Measurements from ENCODE around the gene VTI1A. TPM values are rescaled to one million over a fixed set of nuclear protein-coding genes. Genes with fewer than 3 reads are reported as not detected.

The VTI1A gene
- total RNA-seq, 1 experiment from 2014 or later, result 44.4 TPM

DNA sequence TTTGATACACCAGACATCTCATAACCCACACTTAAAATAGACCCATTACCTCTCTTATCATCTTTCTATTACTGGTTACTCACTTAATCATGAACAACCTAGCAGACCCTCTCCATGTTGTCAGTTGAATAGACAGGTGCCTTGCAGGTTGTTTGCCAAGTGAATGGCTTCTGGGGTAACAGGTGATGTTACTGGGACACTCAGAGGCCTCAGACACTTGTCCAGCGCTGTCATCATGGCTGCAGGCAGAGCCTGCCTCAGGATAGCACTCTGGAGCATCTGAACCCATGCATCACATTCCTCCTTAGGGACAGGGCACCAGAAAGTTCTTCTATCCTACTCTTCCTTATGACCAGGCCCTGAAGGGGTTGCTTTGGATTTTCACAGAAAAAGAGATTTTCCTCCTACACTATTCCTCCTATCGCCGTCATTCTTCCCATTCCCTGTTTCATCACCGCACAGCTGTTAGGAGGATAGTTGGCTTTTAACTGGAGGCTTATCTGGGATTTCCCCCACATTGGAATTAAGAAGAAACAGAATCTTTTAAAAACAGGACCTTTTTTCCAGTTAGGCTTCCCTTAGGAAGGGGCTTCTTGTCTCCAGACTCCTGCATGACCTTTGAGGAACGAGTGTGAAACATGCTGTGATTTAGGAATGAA, 182.1 kb downstream of the VTI1A start:
- TF ChIP-seq, protein P1, sequence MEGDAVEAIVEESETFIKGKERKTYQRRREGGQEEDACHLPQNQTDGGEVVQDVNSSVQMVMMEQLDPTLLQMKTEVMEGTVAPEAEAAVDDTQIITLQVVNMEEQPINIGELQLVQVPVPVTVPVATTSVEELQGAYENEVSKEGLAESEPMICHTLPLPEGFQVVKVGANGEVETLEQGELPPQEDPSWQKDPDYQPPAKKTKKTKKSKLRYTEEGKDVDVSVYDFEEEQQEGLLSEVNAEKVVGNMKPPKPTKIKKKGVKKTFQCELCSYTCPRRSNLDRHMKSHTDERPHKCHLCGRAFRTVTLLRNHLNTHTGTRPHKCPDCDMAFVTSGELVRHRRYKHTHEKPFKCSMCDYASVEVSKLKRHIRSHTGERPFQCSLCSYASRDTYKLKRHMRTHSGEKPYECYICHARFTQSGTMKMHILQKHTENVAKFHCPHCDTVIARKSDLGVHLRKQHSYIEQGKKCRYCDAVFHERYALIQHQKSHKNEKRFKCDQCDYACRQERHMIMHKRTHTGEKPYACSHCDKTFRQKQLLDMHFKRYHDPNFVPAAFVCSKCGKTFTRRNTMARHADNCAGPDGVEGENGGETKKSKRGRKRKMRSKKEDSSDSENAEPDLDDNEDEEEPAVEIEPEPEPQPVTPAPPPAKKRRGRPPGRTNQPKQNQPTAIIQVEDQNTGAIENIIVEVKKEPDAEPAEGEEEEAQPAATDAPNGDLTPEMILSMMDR (IDR thresholded peaks at IDR 0.05; ENCODE audit: unreplicated experiment), result no peak
- intact Hi-C loops (cut with micrococcal nuclease), result no loop called here
- Mint-ChIP-seq H3K27me3 (ENCODE audit: insufficient read depth, unreplicated experiment) (no peaks in the 10 kb centered on the region), H3K9me3 (ENCODE audit: unreplicated experiment) (no peaks in the 10 kb centered on the region), H3K27ac (ENCODE audit: low read depth, unreplicated experiment) (no peak overlapping the region), H3K4me3 (ENCODE audit: unreplicated experiment) (no peak overlapping the region), H3K36me3 (ENCODE audit: insufficient read depth, unreplicated experiment) (peaks cover 6% of the 10 kb centered on the region), H3K4me1 (ENCODE audit: insufficient read depth, unreplicated experiment) (peaks cover 32% of the 10 kb centered on the region)
- no TSS peak for BruUV-seq (replicated peaks)
- ChIA-PET POLR2A (no interaction called here), CTCF (interaction anchor here (0.5 kb wide), 1 partner anchor 241 kb away, joined by 8 read pairs; no protein-coding TSS in a partner anchor)
- DNase-seq (ENCODE audit: unreplicated experiment), result no peak

DNA sequence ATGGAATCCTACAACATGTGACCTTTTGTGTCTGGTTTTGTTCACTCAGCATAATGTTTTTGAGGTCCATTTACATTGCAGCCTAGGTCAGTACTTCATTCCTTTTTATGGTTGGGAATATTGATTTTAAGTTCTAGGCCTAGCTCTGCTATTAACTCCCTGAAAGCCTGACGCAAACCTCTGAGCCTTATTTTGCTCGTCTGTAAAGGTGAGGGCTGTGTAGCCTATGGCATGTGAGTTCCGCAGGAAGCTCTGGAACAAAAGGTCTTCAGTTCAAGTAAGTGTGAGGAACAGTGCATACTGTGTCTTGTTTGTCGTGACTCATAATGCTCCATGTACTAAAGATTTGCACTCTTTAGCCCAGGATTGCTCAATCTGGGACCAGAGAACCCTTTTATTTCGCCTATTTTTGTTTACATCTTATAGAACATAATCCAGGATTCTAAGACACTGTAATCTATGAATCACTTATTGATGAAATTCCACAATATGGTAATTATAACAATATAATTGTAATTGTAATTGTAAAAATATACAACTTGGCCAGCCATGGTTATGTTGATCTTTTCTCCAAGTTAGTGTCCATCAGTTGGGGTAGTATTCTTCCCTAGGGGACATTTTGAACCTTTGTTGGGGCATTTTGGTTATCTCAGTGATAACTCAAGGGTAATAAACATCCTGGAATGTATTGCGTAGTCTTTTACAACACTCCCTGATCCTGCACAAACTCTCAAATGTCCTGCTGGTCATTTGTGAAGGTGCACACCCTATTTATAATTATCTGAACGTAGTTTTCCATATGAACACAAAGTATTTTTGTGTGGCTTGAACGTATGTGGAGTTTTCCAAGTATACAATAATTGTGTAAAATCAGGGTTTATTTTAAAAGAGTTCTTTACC, 184.7 kb downstream of the VTI1A start:
- peaks cover 46% of the 10 kb centered on the region for H3K4me1 Mint-ChIP-seq (ENCODE audit: insufficient read depth, unreplicated experiment)
- H3K4me3 Mint-ChIP-seq (ENCODE audit: unreplicated experiment), result peak overlapping the region; percentile 30
- ChIA-PET CTCF (interaction anchor here (0.6 kb wide), 1 partner anchor 46 kb away, joined by 3 read pairs; no protein-coding TSS in a partner anchor), POLR2A (interaction anchor here (0.8 to 1.3 kb wide), 4 partner anchors 9 to 110 kb away, joined by 3 to 7 read pairs (median 4); no protein-coding TSS in a partner anchor)
- no peaks in the 10 kb centered on the region for H3K9me3 Mint-ChIP-seq (ENCODE audit: unreplicated experiment)
- no peaks in the 10 kb centered on the region for H3K36me3 Mint-ChIP-seq (ENCODE audit: insufficient read depth, unreplicated experiment)
- no peaks in the 10 kb centered on the region for H3K27me3 Mint-ChIP-seq (ENCODE audit: insufficient read depth, unreplicated experiment)
- DNase-seq (ENCODE audit: unreplicated experiment), result peak; percentile 80
- BruUV-seq (replicated peaks), result no TSS peak
- H3K27ac Mint-ChIP-seq (ENCODE audit: low read depth, unreplicated experiment), result peak overlapping the region; percentile 97
- TF ChIP-seq, protein P1 (IDR thresholded peaks at IDR 0.05; ENCODE audit: unreplicated experiment), result peak; percentile 21
- intact Hi-C loops (cut with micrococcal nuclease), result no loop called here

DNA sequence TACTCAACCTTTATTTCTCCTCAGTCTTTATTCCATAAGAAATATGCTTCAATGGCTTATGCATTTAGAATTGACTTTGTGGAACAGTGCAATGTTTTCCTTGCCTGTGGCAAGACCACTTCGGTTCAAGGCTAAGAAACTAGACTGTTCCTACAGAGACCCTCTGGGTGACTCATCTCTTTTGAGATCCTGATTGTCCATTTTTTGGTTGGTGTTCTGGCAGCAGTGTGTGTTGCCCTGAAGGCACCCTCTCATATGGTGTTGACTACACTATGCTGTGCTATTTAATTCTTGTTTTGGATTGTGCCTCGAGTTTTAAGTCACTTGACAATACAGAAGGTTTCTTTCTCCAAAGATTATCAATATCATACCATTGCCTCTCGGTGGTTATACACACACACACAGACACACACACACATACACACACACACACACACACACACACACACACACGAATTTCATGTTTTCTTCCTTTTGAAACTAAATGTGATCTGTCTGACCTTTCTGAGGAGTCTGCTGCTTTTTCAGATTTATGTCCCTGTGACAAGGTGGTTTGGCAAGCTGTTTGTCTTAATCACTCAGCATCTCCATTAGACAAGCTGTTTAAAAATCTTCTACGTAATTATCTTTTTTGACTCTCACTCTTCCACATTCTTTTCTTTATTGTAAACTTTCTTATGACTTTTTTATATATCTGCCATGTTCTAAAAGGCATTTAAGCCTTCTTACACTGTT, 187.2 kb downstream of the VTI1A start:
- CTCF ChIA-PET, result interaction anchor here (0.6 to 1.0 kb wide), 6 partner anchors 14 to 976 kb away, joined by 3 to 7 read pairs (median 4); no protein-coding TSS in a partner anchor
- no peaks in the 10 kb centered on the region for H3K9me3 Mint-ChIP-seq (ENCODE audit: unreplicated experiment)
- peak overlapping the region; percentile 97 for H3K27ac Mint-ChIP-seq (ENCODE audit: low read depth, unreplicated experiment)

More for the DNA sequence above, 187.2 kb downstream of the VTI1A start:
- no TSS peak for BruUV-seq (replicated peaks)
- H3K4me1 Mint-ChIP-seq (ENCODE audit: insufficient read depth, unreplicated experiment), result peaks cover 46% of the 10 kb centered on the region
- H3K36me3 Mint-ChIP-seq (ENCODE audit: insufficient read depth, unreplicated experiment), result no peaks in the 10 kb centered on the region
- TF ChIP-seq, protein P1 (IDR thresholded peaks at IDR 0.05; ENCODE audit: unreplicated experiment), result no peak
- POLR2A ChIA-PET, result interaction anchor here (0.6 to 1.9 kb wide), 7 partner anchors 10 to 615 kb away, joined by 3 to 6 read pairs (median 4); no protein-coding TSS in a partner anchor
- peak; percentile 45 for DNase-seq (ENCODE audit: unreplicated experiment)
- no peak overlapping the region for H3K4me3 Mint-ChIP-seq (ENCODE audit: unreplicated experiment)
- H3K27me3 Mint-ChIP-seq (ENCODE audit: insufficient read depth, unreplicated experiment), result no peaks in the 10 kb centered on the region
- intact Hi-C loops (cut with micrococcal nuclease), result no loop called here

Measured in MCF 10A (cell line).